Endothelial cell of umbilical vein (primary cell): ENCODE measurements around the gene CBX5.

Experiments
- CTCF ChIP-seq, 2 donors: IDR thresholded peaks; 1 replicate in 1 of 2; 2 replicates in 1 of 2; pipeline ENCODE4 v1.5.1; 2011; ENCODE audit warnings: low read length in 2 of 2, mild to moderate bottlenecking in 2 of 2, moderate library complexity in 2 of 2, control low read depth in 1 of 2, inconsistent platforms in 1 of 2, low read depth in 1 of 2; ENCODE audit not compliant: insufficient read depth in 1 of 2; ENCODE audit errors: extremely low read depth in 1 of 2
- JUN ChIP-seq: IDR thresholded peaks from 2 replicates; pipeline ENCODE4 v1.6.1; 2011; ENCODE audit warnings: borderline replicate concordance, low read depth; ENCODE audit not compliant: insufficient read length, insufficient read depth
- MYC ChIP-seq: IDR thresholded peaks from one replicate; pipeline ENCODE4 v1.6.1; 2011; ENCODE audit warnings: mild to moderate bottlenecking, low read depth, low read length
- POLR2A ChIP-seq: IDR thresholded peaks from 2 replicates; pipeline ENCODE4 v1.6.1; 2012; ENCODE audit warnings: low read depth, mild to moderate bottlenecking, control low read depth, low read length

DNA sequence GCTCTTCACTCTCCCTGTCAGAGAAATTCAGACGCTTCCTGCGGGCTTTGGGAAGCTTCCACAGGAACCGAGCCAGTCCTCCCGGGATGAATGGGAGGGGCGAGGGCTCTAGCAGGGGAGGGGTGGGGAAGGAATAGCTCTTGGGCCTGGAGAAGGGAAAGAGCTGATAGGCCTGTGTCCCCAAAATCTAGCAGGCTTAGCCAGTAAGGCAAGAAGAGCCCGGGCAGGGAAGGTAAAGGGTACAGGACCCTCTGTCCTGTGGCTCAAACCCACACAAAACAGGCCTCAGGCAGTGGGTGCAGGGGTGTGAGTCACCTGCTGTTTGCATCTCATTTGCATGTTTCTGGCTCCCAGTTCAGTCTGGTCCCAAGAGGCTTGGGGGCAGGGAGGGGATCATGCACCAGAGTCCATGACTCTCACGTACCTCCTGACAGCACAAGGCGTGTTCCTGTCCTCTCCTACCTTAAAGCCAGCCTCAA is 82.5 kb downstream of the CBX5 start:
- TF ChIP-seq POLR2A (no peak), CTCF (IDR thresholded peaks at IDR 0.05; ENCODE audit: extremely low read depth in 1 of 2, insufficient read depth in 1 of 2, low read depth in 1 of 2, low read length in 2 of 2) (no peak), JUN (no peak), MYC (no peak)
